Astrocyte (in vitro differentiated cells and primary cell): ENCODE data around the gene EMD. TPM values are rescaled to one million over a fixed set of nuclear protein-coding genes. Genes with fewer than 3 reads are reported as not detected.
A peak's percentile ranks its signal among the peaks of the same experiment; 100 is the strongest.

ENCODE experiments used
- DNase-seq: peaks from one replicate; pipeline ENCODE4 v3.0.0-alpha.2; 2010; ENCODE audit warnings: low read depth
- FAIRE-seq: peaks from 2 replicates; lab custom pipeline; 2011; peaks lifted over from hg19 to GRCh38; lab: Jason Lieb, UNC
- H2AFZ ChIP-seq: 2 replicates; pipeline ENCODE4 v1.6.0; 2012; ENCODE audit warnings: low read depth, low read length, inconsistent platforms
- H3K27ac ChIP-seq: 2 replicates; pipeline ENCODE4 v1.5.1; 2011; ENCODE audit warnings: low read depth, low read length, inconsistent platforms
- H3K27me3 ChIP-seq: 2 replicates; pipeline ENCODE4 v1.6.0; 2011; ENCODE audit warnings: low read length, inconsistent platforms; ENCODE audit not compliant: insufficient read depth
- H3K36me3 ChIP-seq: 2 replicates; pipeline ENCODE4 v1.5.1; 2011; ENCODE audit warnings: low read length, inconsistent platforms; ENCODE audit not compliant: insufficient read depth
- H3K4me1 ChIP-seq: 2 replicates; pipeline ENCODE4 v1.5.1; 2011; ENCODE audit warnings: low read length, inconsistent platforms; ENCODE audit not compliant: insufficient read depth
- H3K4me2 ChIP-seq: 2 replicates; pipeline ENCODE4 v1.6.0; 2012; ENCODE audit warnings: low read length, inconsistent platforms
- H3K4me3 ChIP-seq: 2 replicates; pipeline ENCODE4 v1.5.1; 2011; ENCODE audit warnings: low read depth, mild to moderate bottlenecking, low read length, inconsistent platforms; ENCODE audit not compliant: insufficient read depth
- H3K79me2 ChIP-seq: 2 replicates; pipeline ENCODE4 v1.6.0; 2012; ENCODE audit warnings: mild to moderate bottlenecking, low read length, inconsistent platforms; ENCODE audit not compliant: insufficient read depth
- H3K9ac ChIP-seq: 2 replicates; pipeline ENCODE4 v1.6.0; 2012; ENCODE audit warnings: mild to moderate bottlenecking, low read length, inconsistent platforms
- H3K9me3 ChIP-seq: 2 replicates; pipeline ENCODE4 v1.5.1; 2012; ENCODE audit warnings: low read depth, mild to moderate bottlenecking, low read length, inconsistent platforms; ENCODE audit not compliant: insufficient read depth
- H4K20me1 ChIP-seq: 2 replicates; pipeline ENCODE4 v1.6.0; 2012; ENCODE audit warnings: low read length, inconsistent platforms; ENCODE audit not compliant: insufficient read depth
- H3K27ac Mint-ChIP-seq: one replicate; pipeline ENCODE4 v1.8.0; 2021; ENCODE audit warnings: mild to moderate bottlenecking, mixed read lengths; ENCODE audit not compliant: unreplicated experiment
- H3K27me3 Mint-ChIP-seq: one replicate; pipeline ENCODE4 v1.8.0; 2021; ENCODE audit warnings: low read depth, mixed read lengths; ENCODE audit not compliant: unreplicated experiment
- H3K36me3 Mint-ChIP-seq: one replicate; pipeline ENCODE4 v1.8.0; 2021; ENCODE audit warnings: low read depth, mixed read lengths; ENCODE audit not compliant: unreplicated experiment
- H3K4me1 Mint-ChIP-seq: one replicate; pipeline ENCODE4 v1.8.0; 2021; ENCODE audit warnings: low read depth, mixed read lengths; ENCODE audit not compliant: unreplicated experiment
- H3K4me3 Mint-ChIP-seq: one replicate; pipeline ENCODE4 v1.8.0; 2021; ENCODE audit warnings: mild to moderate bottlenecking, moderate library complexity, mixed read lengths; ENCODE audit not compliant: unreplicated experiment
- H3K9me3 Mint-ChIP-seq: one replicate; pipeline ENCODE4 v1.8.0; 2021; ENCODE audit warnings: mild to moderate bottlenecking, mixed read lengths; ENCODE audit not compliant: unreplicated experiment
- CTCF ChIP-seq: IDR thresholded peaks from 2 replicates; pipeline ENCODE4 v1.5.1; 2011; ENCODE audit warnings: low read depth, mild to moderate bottlenecking, inconsistent platforms, low read length, moderate library complexity; ENCODE audit not compliant: insufficient read depth
- EZH2 ChIP-seq: IDR thresholded peaks from 2 replicates; pipeline ENCODE4 v1.6.1; 2012; ENCODE audit warnings: mild to moderate bottlenecking, low read length, inconsistent platforms; ENCODE audit not compliant: insufficient read depth
- total RNA-seq: library from RNA; stranded (reverse); gene quantifications from 2 replicates; pipeline ENCODE4 v1.2.1, GENCODE V29; 2021

The EMD gene
- total RNA-seq, 1 donor from 2014 or later: 75.6 TPM

- no peak for FAIRE-seq
- H3K27ac Mint-ChIP-seq: no peak overlapping the region
Measured at GRCh38 chrX:154349359-154349935, 29.6 kb upstream of the EMD start.

GRCh38 chrX:154349979-154350378, 29.1 kb upstream of the EMD start:
- H3K27me3 ChIP-seq: no peaks in the 10 kb centered on the region
- H3K4me1 Mint-ChIP-seq: peaks cover 4% of the 10 kb centered on the region
- no peak overlapping the region for H3K4me2 ChIP-seq
- no peak overlapping the region for H3K27ac ChIP-seq
- peaks cover 9% of the 10 kb centered on the region for H3K79me2 ChIP-seq
- H4K20me1 ChIP-seq: peaks cover 75% of the 10 kb centered on the region
- no peak for DNase-seq
- H2AFZ ChIP-seq: no peak overlapping the region
- no peak overlapping the region for H3K4me3 Mint-ChIP-seq
- H3K4me1 ChIP-seq: no peaks in the 10 kb centered on the region
- H3K36me3 ChIP-seq: peaks cover 22% of the 10 kb centered on the region
- TF ChIP-seq CTCF: no peak
- H3K9me3 Mint-ChIP-seq: no peaks in the 10 kb centered on the region
- peak overlapping the region; percentile 58 for H3K27ac Mint-ChIP-seq
- FAIRE-seq: no peak
- H3K27me3 Mint-ChIP-seq: no peaks in the 10 kb centered on the region
- H3K9ac ChIP-seq: no peak overlapping the region
- peaks cover 3% of the 10 kb centered on the region for H3K36me3 Mint-ChIP-seq
- H3K4me3 ChIP-seq: no peak overlapping the region
- H3K9me3 ChIP-seq: no peaks in the 10 kb centered on the region

More at GRCh38 chrX:154349359-154349935, 29.6 kb upstream of the EMD start:
- Histone ChIP-seq H4K20me1 (peaks cover 69% of the 10 kb centered on the region), H3K79me2 (peaks cover 4% of the 10 kb centered on the region), H3K36me3 (peaks cover 22% of the 10 kb centered on the region), H3K27ac (no peak overlapping the region), H3K27me3 (no peaks in the 10 kb centered on the region), H3K9me3 (no peaks in the 10 kb centered on the region), H3K4me1 (no peaks in the 10 kb centered on the region), H3K4me3 (no peak overlapping the region), H3K9ac (no peak overlapping the region), H3K4me2 (no peak overlapping the region), H2AFZ (no peak overlapping the region)
- peaks cover 4% of the 10 kb centered on the region for H3K4me1 Mint-ChIP-seq
- TF ChIP-seq EZH2: no peak
- H3K4me3 Mint-ChIP-seq: no peak overlapping the region
- peaks cover 3% of the 10 kb centered on the region for H3K36me3 Mint-ChIP-seq
- DNase-seq: no peak
- H3K27me3 Mint-ChIP-seq: no peaks in the 10 kb centered on the region
- no peaks in the 10 kb centered on the region for H3K9me3 Mint-ChIP-seq

- H3K4me3 ChIP-seq: no peak overlapping the region
- Mint-ChIP-seq H3K4me1 (peaks cover 4% of the 10 kb centered on the region), H3K36me3 (peaks cover 3% of the 10 kb centered on the region), H3K9me3 (no peaks in the 10 kb centered on the region), H3K4me3 (no peak overlapping the region), H3K27me3 (no peaks in the 10 kb centered on the region), H3K27ac (peak overlapping the region; percentile 47)
- no peak overlapping the region for H2AFZ ChIP-seq
- H3K4me2 ChIP-seq: no peak overlapping the region
- no peaks in the 10 kb centered on the region for H3K9me3 ChIP-seq
- peaks cover 14% of the 10 kb centered on the region for H3K79me2 ChIP-seq
- no peaks in the 10 kb centered on the region for H3K27me3 ChIP-seq
- H3K27ac ChIP-seq: no peak overlapping the region
- H3K4me1 ChIP-seq: no peaks in the 10 kb centered on the region
- H3K36me3 ChIP-seq: peaks cover 25% of the 10 kb centered on the region
- FAIRE-seq (no peak), DNase-seq (no peak)
- H4K20me1 ChIP-seq: peaks cover 81% of the 10 kb centered on the region
- no peak for TF ChIP-seq EZH2
- no peak for TF ChIP-seq CTCF
- no peak overlapping the region for H3K9ac ChIP-seq
Measured at GRCh38 chrX:154350429-154351182, 28.5 kb upstream of the EMD start.
